GM15510 (cell line): ENCODE measurements around the gene ABHD1.

Source experiments
- POLR2A ChIP-seq: IDR thresholded peaks from 3 replicates; pipeline ENCODE4 v1.6.1; 2011; ENCODE audit warnings: borderline replicate concordance; ENCODE audit not compliant: insufficient read length; ENCODE audit errors: extremely low read depth

ABHD1 gene

GRCh38 chr2:27095745-27096651, 27.6 kb upstream of the ABHD1 start:
- no peak for TF ChIP-seq POLR2A

GRCh38 chr2:27096748-27097297, 26.8 kb upstream of the ABHD1 start:
- no peak for TF ChIP-seq POLR2A

- TF ChIP-seq POLR2A: no peak
These were observed 26.3 kb upstream of the ABHD1 start for GRCh38 chr2:27097341-27097740.

- no peak for TF ChIP-seq POLR2A
These were observed 24.2 kb upstream of the ABHD1 start for GRCh38 chr2:27099334-27099955.

- TF ChIP-seq POLR2A: no peak
These were observed 23.6 kb upstream of the ABHD1 start for GRCh38 chr2:27100036-27100435.

- TF ChIP-seq POLR2A: no peak
These were observed 21.3 kb upstream of the ABHD1 start for GRCh38 chr2:27102329-27102728.

GRCh38 chr2:27105981-27106380, 17.6 kb upstream of the ABHD1 start:
- TF ChIP-seq POLR2A: no peak

GRCh38 chr2:27108221-27108620, 15.4 kb upstream of the ABHD1 start:
- TF ChIP-seq POLR2A: no peak

- no peak for TF ChIP-seq POLR2A
These were observed 14.5 kb upstream of the ABHD1 start for GRCh38 chr2:27109083-27109482.

GRCh38 chr2:27115519-27115918, 8.1 kb upstream of the ABHD1 start:
- no peak for TF ChIP-seq POLR2A

- no peak for TF ChIP-seq POLR2A
These were observed 5.6 kb upstream of the ABHD1 start for GRCh38 chr2:27117995-27118524.

- TF ChIP-seq POLR2A: no peak
These were observed 4.9 kb upstream of the ABHD1 start, which contains the start of gene CGREF1 for GRCh38 chr2:27118525-27119329. Gene CGREF1 (minus strand): TSS chr2:27119128. CDS start chr2:27104366, 14,762 bp downstream.

- TF ChIP-seq POLR2A: no peak
These were observed 1.7 kb upstream of the ABHD1 start for GRCh38 chr2:27121906-27122305.

GRCh38 chr2:27122791-27123190, 824 bp upstream of the ABHD1 start:
- TF ChIP-seq POLR2A: no peak
